Activated CD8-positive, alpha-beta memory T cell treated with anti-CD3 and anti-CD28 coated beads for 1 hour (primary cell): ENCODE results near the gene SPTBN1.
"Not testable (repeated sequence)": the region's sequence is repeated elsewhere in the genome, so short reads cannot be mapped to it uniquely, and the experiment has no call there.

Experiments used
- DNase-seq, 2 donors: peaks; one replicate each; pipeline ENCODE4 v3.0.0-alpha.2; 2020; ENCODE audit warnings: low read depth in 1 of 2; ENCODE audit errors: extremely low read depth in 1 of 2

The SPTBN1 gene

DNA sequence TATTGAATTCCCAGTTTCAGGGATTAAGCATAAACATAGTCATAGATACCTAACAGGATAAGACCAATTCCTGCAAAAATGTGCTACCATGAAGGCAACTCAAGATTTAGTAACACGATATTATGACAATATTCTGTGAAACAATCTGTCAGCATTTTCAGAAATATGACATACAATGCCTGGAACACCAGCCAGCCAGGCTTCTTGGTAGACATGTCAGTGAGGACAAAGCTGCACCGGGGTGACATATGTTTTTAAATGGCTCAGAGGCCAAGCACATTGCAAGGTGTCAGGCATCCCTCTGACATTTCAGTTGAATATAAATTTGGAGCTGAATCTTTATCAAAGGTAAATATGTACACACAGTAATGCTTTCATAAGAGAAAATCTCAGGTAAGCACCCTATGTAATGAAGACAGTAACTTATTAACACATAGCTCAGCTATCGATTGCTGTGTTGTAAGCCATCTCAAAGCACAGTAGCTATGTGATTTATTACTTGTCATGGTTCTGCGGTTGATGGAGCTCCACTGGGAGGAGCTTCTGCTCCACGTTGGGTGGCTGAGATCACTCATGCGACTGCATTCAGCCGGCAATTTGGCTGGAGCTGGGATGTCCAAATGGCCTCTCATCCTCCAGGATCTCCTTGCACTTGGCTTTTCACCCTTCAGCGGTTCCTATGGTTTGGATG lies 235.5 kb downstream of the SPTBN1 start:
- no peak for DNase-seq

DNA sequence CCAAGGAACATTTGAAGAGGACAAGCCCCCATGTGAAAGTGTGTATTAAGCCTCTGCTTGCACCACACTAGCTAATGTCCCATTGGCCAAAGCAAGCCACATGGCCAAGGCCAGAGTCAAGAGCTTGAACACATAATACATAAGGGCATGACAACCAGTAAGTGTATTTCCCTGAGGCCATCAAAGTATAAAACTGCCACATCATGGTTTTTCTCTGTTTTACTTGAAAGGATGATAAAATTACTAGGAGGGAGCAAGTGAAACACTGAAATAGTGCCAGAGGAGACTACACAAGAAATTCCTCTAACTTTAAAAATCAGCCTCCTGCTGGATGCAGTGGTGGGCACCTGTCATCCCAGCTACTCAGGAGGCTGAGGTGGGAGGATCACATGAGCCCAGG lies 236.4 kb downstream of the SPTBN1 start:
- no peak for DNase-seq

DNA sequence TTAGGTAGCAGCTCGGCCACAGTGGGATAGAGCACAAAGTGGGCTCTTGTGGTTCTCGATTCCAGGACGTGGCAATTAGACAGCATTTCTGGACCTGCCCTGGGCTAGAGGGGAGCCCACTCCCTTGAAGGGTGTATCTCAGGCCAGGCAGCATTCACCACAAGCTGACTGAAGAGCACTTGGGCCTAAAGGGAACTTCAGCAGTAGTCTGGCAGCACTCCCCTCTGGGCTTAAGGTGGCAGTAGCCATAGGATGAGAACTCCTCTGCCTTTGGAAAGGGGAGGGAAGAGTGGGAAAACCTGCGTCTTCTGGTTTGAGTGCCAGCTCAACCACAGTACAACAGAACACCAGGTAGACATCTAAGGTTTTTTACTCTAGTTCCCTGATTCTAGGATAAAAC lies 239.3 kb downstream of the SPTBN1 start:
- DNase-seq: no peak

DNA sequence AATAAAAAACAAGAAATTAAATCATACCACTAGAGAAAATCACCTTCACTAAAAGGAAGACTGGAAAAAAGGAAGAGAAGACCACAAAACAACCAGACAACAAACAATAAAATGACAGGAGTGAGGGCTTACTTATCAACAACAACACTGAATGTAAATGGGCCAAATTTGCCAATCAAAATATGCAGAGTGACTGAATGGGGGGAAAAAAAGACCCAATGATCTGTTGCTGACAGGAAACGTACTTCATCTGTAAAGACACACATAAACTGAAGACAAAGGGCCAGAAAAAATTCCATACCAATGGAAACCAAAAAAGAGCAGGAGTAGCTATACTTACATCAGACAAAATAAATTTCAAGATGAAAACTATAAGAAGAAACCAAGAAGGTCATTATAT lies 241.8 kb downstream of the SPTBN1 start:
- no peak for DNase-seq

DNA sequence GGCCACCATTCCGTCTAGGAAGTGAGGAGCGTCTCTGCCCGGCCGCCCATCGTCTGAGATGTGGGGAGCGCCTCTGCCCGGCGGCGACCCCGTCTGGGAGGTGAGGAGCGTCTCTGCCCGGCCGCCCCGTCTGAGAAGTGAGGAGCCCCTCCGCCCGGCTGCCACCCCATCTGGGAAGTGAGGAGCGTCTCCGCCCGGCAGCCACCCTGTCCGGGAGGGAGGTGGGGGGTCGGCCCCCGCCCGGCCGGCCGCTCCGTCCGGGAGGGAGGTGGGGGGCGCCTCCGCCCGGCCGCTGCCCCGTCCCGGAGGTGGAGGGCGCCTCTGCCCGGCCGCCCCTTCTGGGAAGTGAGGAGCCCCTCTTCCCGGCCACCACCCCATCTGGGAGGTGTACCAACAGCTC lies 242.8 kb downstream of the SPTBN1 start:
- DNase-seq: not testable (repeated sequence)

DNA sequence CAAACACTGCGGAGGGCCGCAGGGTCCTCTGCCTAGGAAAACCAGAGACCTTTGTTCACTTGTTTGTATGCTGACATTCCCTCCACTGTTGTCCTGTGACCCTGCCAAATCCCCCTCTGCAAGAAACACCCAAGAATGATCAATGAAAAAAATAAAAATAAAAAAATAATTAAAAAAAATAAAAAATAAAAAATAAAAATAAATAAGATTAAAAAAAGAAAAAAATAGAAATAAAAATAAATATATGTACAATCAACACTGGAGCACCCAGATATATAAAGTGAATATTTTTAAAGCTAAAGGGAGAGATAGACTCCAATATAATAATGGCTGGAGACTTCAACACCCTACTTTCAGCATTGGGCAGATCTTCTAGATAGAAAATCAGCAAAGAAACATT lies 243.5 kb downstream of the SPTBN1 start:
- no peak for DNase-seq

DNA sequence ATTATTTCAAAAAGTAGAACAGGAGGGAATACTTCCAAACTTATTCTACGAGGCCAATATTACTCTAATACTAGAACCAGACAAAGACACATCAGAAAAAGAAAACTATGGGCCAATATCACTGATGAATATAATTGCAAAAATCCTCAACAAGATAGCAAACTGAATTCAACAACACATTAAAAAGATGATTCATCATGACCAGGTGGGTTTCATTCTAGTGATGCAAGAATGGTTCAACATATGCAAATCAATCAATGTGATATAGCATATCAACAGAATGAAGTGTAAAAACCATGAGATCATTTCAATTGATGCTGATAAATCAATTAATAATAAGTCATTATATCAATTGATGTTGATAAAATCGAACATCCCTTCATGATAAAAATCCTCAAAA lies 244.9 kb downstream of the SPTBN1 start:
- DNase-seq: no peak

DNA sequence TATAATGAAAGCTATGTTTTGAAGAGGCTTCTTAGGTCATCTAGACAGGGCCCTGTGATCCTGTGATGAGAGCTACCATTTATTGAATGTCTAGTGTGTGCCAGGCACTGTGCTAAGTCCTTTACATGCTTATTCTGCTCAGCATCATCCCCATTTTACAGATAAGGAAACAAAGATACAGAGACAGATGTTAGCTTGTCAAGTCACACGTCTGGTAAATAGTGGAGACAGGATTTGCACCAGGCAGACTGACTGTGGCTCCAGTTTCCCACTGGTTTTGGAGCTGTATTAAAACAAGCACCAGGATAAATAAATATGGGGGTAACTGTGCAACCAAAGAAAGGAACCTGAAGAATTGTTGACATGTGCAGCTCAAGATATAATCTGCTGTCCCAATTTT lies 248.1 kb downstream of the SPTBN1 start:
- no peak for DNase-seq

DNA sequence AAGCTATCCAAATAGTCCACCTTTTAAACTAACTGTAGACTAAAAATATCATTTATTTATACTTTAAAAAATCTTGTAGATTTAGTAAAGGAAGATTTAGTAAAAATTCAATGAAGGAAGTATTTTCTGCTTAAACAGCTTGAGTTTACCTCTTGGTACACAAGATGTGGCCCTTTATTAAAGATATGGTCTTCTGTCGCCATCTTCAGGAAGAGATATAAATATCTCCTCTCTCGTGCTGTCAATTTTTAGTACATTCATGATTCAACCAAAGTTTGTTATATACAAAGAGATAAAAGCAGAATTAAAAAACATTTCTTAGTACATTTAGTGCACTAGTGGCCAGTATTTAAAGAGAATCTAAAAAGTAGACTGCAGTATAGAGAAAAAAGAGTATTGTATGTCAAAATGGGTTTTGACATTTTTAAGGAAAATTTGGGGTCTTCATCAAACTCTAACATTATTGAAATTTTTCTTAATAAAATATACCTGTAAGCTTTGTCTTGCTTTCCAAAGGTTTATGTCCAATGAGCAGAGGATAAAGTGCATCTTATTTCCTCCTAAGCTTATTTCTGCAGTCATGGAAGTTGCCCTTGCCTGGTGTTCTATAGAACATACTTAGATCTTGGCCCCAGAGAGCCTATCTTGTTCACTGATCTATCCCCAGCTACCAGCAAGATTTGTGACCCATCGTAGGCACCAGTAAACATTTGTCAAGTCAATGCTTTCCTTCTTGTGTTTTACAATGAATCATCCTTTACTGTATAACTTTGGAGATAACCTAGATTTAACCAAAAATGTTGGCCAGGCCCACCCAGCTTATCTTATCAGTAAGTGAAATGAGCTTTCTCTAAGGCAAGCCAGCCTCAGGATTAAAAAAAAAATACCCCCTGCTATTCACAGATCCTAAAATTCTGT lies 248.8 kb downstream of the SPTBN1 start:
- DNase-seq: no peak

DNA sequence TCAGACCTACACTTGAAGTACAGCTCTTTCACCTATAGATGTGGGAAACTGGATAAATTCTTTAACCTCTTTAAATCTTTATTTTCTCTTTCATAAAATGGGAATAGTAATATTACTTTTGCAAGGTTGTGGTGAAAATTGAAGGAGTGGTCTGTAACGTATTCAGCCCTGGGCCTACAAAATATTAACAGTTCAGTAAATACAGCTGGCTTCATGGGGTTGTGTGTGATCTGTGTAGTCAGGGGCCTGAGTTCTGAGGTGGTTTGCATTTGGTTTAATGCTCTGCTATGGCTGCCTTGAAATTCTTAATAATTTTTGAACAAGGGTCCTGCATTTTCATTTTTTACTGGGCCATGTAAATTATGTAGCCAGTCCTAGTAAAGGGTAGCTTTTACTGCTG lies 250.5 kb downstream of the SPTBN1 start:
- DNase-seq: no peak

DNA sequence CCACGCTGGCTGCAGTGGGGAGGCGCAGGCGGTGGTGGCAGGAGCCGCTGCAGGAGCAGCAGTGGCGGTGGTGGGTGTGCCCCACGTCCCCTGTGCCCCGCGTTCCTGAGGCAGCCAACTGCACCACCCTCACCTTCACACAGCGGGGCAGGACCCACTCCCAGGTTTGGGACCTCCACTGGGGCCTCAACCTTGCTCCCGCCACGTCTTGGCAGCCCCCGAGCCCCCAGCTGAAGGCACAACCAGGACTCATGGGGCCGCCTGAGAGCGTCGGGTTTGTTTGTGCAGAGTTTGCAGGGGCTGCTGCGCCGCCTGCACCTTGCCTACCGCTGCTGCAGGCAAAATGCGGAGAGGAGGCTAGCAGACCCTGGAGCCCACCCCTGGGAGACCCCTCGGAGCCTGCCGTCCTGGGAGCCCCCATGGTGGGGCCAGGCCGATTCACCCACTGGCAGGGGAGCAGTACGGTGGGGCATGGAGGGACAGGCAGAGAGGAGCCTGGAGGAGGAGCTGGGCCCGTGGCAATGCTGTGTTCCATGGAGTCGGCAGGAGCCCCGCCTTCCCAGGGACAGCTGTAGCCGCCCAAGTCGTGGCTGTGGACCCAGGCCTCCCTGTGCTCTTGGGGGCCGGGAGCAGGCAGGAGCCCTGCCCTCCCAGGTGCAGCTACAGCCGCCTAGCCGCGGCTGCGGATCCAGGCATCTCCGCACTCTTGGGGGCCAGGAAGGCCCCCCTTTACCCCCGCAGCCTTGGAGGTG lies 252.6 kb downstream of the SPTBN1 start:
- DNase-seq: no peak

DNA sequence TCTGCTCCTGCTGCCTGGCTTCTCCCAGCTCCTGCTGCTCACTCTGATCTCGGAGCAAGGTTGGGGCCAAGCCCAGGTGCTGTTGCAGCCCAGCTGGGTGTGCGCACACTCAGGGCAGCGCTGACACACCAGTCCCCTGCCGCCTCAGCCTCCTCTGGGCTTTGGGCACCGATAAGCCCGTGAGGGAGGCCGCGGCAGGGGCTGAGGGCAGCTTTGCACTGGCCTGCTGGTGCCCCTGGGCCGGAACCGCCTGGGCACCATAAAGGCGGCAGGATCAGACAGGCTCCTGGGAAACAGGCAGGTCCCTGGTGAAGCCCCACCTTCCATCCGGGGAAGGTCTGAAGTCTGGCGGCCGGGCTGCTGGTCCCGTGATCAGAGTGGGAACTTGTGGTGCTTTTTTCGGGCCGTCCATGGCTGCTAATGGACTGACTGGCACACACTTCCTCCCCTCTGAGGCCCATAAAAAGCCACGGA lies 253.2 kb downstream of the SPTBN1 start:
- no peak for DNase-seq

DNA sequence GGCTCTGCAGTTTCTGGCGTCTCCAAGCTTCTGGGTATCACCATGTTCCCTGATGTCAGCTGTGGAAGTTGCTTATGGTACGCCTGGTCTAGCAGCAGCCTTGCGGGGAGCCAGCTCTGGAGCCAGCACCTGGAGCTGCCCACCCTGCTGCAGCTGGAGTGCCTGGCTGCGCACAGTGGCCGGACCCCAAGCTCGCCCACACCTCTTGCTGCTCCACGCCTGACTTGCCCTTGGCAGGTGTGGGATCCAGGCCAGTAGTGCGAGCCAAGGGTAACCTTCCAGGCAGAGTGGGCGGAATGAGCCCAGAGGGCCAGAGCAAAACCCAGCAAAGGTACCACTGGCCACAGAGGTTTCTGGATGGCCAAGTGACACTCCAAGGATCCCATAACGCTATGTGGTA lies 254.1 kb downstream of the SPTBN1 start:
- DNase-seq: no peak

DNA sequence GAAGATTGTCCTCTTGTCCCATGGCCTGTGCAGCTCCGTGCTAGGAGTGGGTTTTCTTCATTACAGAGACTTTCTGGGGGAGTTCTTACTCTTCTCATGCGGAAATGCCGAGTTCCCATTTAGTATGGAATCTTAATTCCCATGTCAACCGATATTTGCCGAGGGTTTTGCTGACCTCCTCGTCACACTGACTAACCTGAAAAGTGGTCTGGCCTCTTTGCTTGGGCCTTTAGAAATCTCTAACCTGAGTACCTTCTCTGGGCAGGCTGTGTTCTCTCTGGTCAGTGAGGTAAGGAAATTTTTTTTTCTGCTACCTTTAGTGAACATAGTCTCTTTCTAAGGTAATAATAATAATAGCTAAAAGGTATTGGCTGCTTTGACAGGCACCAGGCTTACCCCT lies 256.4 kb downstream of the SPTBN1 start:
- no peak for DNase-seq

DNA sequence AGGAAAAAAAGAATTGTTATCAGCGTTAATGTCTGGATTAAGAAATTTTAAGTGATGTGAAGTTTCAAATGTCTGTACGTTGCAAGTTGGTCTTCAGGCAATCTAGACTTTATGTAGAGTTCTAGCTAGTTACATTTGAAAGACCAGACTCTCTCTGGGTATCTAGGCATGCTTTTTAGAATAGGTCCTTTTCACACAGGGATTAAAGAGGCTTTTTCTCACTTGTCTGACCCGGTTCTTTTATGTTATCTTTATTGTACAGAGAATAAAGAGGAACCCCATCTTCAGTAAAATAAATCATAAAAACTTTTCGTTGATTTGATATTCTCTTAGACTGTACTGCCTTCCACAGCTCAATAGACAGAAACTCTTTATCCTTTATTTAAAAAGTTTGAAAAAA lies 258.9 kb downstream of the SPTBN1 start:
- DNase-seq: no peak

DNA sequence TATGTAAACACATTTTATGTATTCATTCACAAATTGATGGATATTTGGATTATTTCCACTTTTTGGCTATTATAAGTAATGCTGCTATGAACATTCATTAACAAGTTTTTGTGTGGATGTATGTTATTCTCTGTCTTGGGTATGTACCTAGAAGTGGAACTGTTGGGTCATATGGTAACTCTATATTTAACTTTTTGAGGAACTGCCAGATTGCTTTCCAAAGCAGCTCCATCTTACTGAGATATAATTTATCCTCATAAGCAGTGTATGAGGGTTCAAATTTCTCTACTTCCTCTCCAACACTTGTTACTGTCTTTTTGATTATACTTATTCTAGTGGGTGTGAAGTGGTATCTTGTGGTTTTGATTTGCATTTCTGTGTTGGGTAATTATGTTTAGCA lies 260.2 kb downstream of the SPTBN1 start:
- DNase-seq: no peak

DNA sequence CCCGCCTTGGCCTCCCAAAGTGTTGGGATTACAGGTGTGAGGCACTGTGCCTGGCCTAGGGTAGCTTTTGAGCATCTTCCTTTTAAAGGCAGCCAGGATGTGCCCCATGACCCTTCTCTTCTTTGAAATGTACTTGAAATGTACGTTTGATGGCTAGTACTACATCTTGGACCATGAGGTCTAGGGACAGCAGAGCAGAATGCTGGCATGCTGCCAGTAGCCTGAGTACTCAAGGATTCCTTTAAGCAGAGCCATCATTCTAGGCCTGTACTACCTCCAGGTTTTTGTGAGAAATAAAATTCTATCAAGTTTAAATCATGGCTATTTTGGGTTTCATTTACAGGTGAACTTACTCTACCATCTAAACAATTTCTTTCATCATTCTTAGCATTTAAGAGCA lies 264.4 kb downstream of the SPTBN1 start:
- no peak for DNase-seq
